ENCODE data around the gene FRMD4B. TPM values are rescaled to one million over a fixed set of nuclear protein-coding genes. Genes with fewer than 3 reads are reported as not detected.
A peak's percentile ranks its signal among the peaks of the same experiment; 100 is the strongest.

The FRMD4B gene
- total RNA-seq, 1 donor from 2014 or later = 140 TPM

- no peak for DNase-seq (ENCODE audit: low spot score in 2 of 2, unreplicated experiment in 2 of 2)
- Mint-ChIP-seq H3K36me3 (peaks cover 65% of the 10 kb centered on the region), H3K4me1 (peaks cover 12% of the 10 kb centered on the region), H3K27ac (peak overlapping the region; percentile 37), H3K27me3 (ENCODE audit: low read depth) (no peaks in the 10 kb centered on the region), H3K4me3 (no peak overlapping the region), H3K9me3 (no peaks in the 10 kb centered on the region)
- TF ChIP-seq CTCF (IDR thresholded peaks at IDR 0.05; ENCODE audit: unreplicated experiment) = no peak
Observed at GRCh38 chr3:69178838-69179739, 206.8 kb downstream of the FRMD4B start.

- peaks cover 12% of the 10 kb centered on the region for H3K4me1 Mint-ChIP-seq
- peaks cover 66% of the 10 kb centered on the region for H3K36me3 Mint-ChIP-seq
Observed at GRCh38 chr3:69178082-69178481, 207.8 kb downstream of the FRMD4B start.

GRCh38 chr3:69174871-69175737, 210.8 kb downstream of the FRMD4B start:
- no peaks in the 10 kb centered on the region for H3K27me3 Mint-ChIP-seq (ENCODE audit: low read depth)
- no peak for TF ChIP-seq CTCF (IDR thresholded peaks at IDR 0.05; ENCODE audit: unreplicated experiment)
- no peak for DNase-seq (ENCODE audit: low spot score in 2 of 2, unreplicated experiment in 2 of 2)
- H3K4me1 Mint-ChIP-seq = peaks cover 12% of the 10 kb centered on the region
- no peaks in the 10 kb centered on the region for H3K9me3 Mint-ChIP-seq
- H3K4me3 Mint-ChIP-seq = no peak overlapping the region
- H3K27ac Mint-ChIP-seq = peak overlapping the region; percentile 75
- H3K36me3 Mint-ChIP-seq = peaks cover 55% of the 10 kb centered on the region

More at GRCh38 chr3:69178082-69178481, 207.8 kb downstream of the FRMD4B start:
- TF ChIP-seq CTCF (IDR thresholded peaks at IDR 0.05; ENCODE audit: unreplicated experiment) = no peak
- H3K27ac Mint-ChIP-seq = peak overlapping the region; percentile 62
- DNase-seq (ENCODE audit: low spot score in 2 of 2, unreplicated experiment in 2 of 2) = no peak
- no peak overlapping the region for H3K4me3 Mint-ChIP-seq
- no peaks in the 10 kb centered on the region for H3K9me3 Mint-ChIP-seq
- no peaks in the 10 kb centered on the region for H3K27me3 Mint-ChIP-seq (ENCODE audit: low read depth)

- Mint-ChIP-seq H3K4me3 (no peak overlapping the region), H3K36me3 (peaks cover 56% of the 10 kb centered on the region), H3K27ac (peak overlapping the region; percentile 53), H3K4me1 (peaks cover 12% of the 10 kb centered on the region), H3K27me3 (ENCODE audit: low read depth) (no peaks in the 10 kb centered on the region), H3K9me3 (no peaks in the 10 kb centered on the region)
- no peak for TF ChIP-seq CTCF (IDR thresholded peaks at IDR 0.05; ENCODE audit: unreplicated experiment)
- DNase-seq (ENCODE audit: low spot score in 2 of 2, unreplicated experiment in 2 of 2) = no peak
Observed at GRCh38 chr3:69174445-69174844, 211.4 kb downstream of the FRMD4B start.

GRCh38 chr3:69172058-69172457, 213.8 kb downstream of the FRMD4B start:
- TF ChIP-seq CTCF (IDR thresholded peaks at IDR 0.05; ENCODE audit: unreplicated experiment) = no peak
- no peak overlapping the region for H3K4me3 Mint-ChIP-seq
- no peaks in the 10 kb centered on the region for H3K9me3 Mint-ChIP-seq
- no peak for DNase-seq (ENCODE audit: low spot score in 2 of 2, unreplicated experiment in 2 of 2)
- peaks cover 46% of the 10 kb centered on the region for H3K36me3 Mint-ChIP-seq
- peaks cover 9% of the 10 kb centered on the region for H3K4me1 Mint-ChIP-seq
- H3K27me3 Mint-ChIP-seq (ENCODE audit: low read depth) = no peaks in the 10 kb centered on the region
- H3K27ac Mint-ChIP-seq = no peak overlapping the region

Measured in mesothelial cell of epicardium (in vitro differentiated cells).